ENCODE results near the gene CAPG. TPM values are rescaled to one million over a fixed set of nuclear protein-coding genes. Genes with fewer than 3 reads are reported as not detected.

Gene CAPG
- polyA plus RNA-seq, 1 donor (not counting 4 experiments of a cell fraction or from before 2014, with no cell fraction given), result 466 TPM

DNA sequence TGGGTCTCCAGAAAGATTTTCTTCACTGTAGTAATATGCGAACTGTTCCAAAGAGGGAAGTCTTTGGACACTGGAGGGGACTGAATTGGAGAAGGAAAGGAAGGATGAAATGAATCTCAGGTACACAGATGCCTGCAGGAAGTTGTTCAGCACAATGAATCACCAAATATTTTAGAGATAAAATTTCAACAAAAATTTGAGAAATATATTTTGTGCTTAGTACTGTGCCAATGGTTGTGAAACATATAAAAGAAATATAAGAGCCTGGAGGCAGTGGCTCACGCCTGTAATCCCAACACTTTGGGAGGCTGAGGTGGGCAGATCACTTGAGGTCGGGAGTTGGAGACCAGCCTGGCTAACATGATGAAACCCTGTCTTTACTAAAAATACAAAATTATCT, 52.4 kb downstream of the CAPG start:
- Histone ChIP-seq H3K27me3 (ENCODE audit: control insufficient read depth, extremely low read depth, insufficient read depth, low read length) (no peaks in the 10 kb centered on the region), H3K4me3 (ENCODE audit: control insufficient read depth in 2 of 3, extremely low read depth in 1 of 3, insufficient read depth in 2 of 3, low read depth in 1 of 3, low read length in 3 of 3) (peak overlapping the region in 1 of 3 experiments; percentile 25), H3K9ac (ENCODE audit: control insufficient read depth, extremely low read depth, insufficient read depth, low read length) (no peak overlapping the region), H3K27ac (ENCODE audit: control insufficient read depth, insufficient read depth, low read length) (no peak overlapping the region), H3K9me3 (ENCODE audit: control insufficient read depth, low read depth, low read length) (no peaks in the 10 kb centered on the region), H3K4me2 (ENCODE audit: control insufficient read depth, extremely low read depth, insufficient read depth, low read depth, low read length) (peak overlapping the region; percentile 51), H3K79me2 (ENCODE audit: control insufficient read depth, insufficient read depth, low read length) (peaks cover 31% of the 10 kb centered on the region), H2AFZ (ENCODE audit: control insufficient read depth, low read length) (no peak overlapping the region), H3K4me1 (ENCODE audit: control insufficient read depth, extremely low read depth, insufficient read depth, low read length) (peaks cover 23% of the 10 kb centered on the region), H3K9me1 (ENCODE audit: control insufficient read depth, extremely low read depth, insufficient read depth, low read length) (no peaks in the 10 kb centered on the region), H4K20me1 (ENCODE audit: control insufficient read depth, extremely low read depth, insufficient read depth, low read length) (no peaks in the 10 kb centered on the region), H3K36me3 (ENCODE audit: control insufficient read depth in 2 of 2, extremely low read depth in 1 of 2, insufficient read depth in 2 of 2, low read length in 2 of 2) (peaks cover 13 to 14% of the 10 kb centered on the region in 2 experiments)
- FAIRE-seq (no peak), DNase-seq (ENCODE audit: low read depth, low spot score) (no peak)
- no peak for TF ChIP-seq EZH2 (IDR thresholded peaks at IDR 0.05; ENCODE audit: low read length)
- TF ChIP-seq, protein P1, sequence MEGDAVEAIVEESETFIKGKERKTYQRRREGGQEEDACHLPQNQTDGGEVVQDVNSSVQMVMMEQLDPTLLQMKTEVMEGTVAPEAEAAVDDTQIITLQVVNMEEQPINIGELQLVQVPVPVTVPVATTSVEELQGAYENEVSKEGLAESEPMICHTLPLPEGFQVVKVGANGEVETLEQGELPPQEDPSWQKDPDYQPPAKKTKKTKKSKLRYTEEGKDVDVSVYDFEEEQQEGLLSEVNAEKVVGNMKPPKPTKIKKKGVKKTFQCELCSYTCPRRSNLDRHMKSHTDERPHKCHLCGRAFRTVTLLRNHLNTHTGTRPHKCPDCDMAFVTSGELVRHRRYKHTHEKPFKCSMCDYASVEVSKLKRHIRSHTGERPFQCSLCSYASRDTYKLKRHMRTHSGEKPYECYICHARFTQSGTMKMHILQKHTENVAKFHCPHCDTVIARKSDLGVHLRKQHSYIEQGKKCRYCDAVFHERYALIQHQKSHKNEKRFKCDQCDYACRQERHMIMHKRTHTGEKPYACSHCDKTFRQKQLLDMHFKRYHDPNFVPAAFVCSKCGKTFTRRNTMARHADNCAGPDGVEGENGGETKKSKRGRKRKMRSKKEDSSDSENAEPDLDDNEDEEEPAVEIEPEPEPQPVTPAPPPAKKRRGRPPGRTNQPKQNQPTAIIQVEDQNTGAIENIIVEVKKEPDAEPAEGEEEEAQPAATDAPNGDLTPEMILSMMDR (optimal IDR thresholded peaks at IDR 0.05 in 1 of 3, IDR thresholded peaks at IDR 0.05 in 1 of 3, conservative IDR thresholded peaks at IDR 0.05 in 1 of 3; ENCODE audit: extremely low read depth in 1 of 3, insufficient read depth in 2 of 3, low read length in 3 of 3), result no peak
- dilution Hi-C loops (cut with MboI; ENCODE audit: extremely low pct_ligation_motif_present, low sequenced_read_pairs), result no loop called here

DNA sequence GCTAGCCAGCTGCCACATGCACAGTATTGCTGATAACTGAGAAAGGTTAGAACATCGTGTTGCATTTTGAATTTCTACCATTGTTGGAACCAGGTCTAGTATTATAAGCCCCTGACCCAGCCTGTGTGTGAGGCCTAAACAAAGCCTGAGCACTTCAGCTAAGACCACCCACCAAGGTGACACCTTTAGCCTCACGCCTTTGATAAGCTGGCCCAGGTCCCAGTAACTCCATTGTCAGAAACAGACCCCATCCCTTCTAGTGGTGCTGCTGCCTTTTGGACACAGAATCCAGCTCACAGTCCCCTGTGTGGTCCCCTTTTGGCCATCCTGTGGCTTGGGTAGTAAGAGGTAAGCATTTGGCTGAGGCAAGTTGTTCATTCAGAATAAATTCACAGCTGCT, 54.0 kb downstream of the CAPG start:
- H4K20me1 ChIP-seq (ENCODE audit: control insufficient read depth, extremely low read depth, insufficient read depth, low read length), result no peaks in the 10 kb centered on the region
- H3K27me3 ChIP-seq (ENCODE audit: control insufficient read depth, extremely low read depth, insufficient read depth, low read length), result no peaks in the 10 kb centered on the region
- FAIRE-seq, result no peak
- no peak overlapping the region for H3K27ac ChIP-seq (ENCODE audit: control insufficient read depth, insufficient read depth, low read length)
- no peaks in the 10 kb centered on the region for H3K9me1 ChIP-seq (ENCODE audit: control insufficient read depth, extremely low read depth, insufficient read depth, low read length)
- peaks cover 26% of the 10 kb centered on the region for H3K4me1 ChIP-seq (ENCODE audit: control insufficient read depth, extremely low read depth, insufficient read depth, low read length)
- no peak overlapping the region for H3K9ac ChIP-seq (ENCODE audit: control insufficient read depth, extremely low read depth, insufficient read depth, low read length)
- H3K4me2 ChIP-seq (ENCODE audit: control insufficient read depth, extremely low read depth, insufficient read depth, low read depth, low read length), result no peak overlapping the region
- dilution Hi-C loops (cut with MboI; ENCODE audit: extremely low pct_ligation_motif_present, low sequenced_read_pairs), result no loop called here
- DNase-seq (ENCODE audit: low read depth, low spot score), result no peak
- H3K9me3 ChIP-seq (ENCODE audit: control insufficient read depth, low read depth, low read length), result no peaks in the 10 kb centered on the region
- peaks cover 11 to 14% of the 10 kb centered on the region in 2 experiments for H3K36me3 ChIP-seq (ENCODE audit: control insufficient read depth in 2 of 2, extremely low read depth in 1 of 2, insufficient read depth in 2 of 2, low read length in 2 of 2)
- no peak overlapping the region for H3K4me3 ChIP-seq (ENCODE audit: control insufficient read depth in 2 of 3, extremely low read depth in 1 of 3, insufficient read depth in 2 of 3, low read depth in 1 of 3, low read length in 3 of 3)
- H3K79me2 ChIP-seq (ENCODE audit: control insufficient read depth, insufficient read depth, low read length), result peaks cover 43% of the 10 kb centered on the region
- no peak for TF ChIP-seq EZH2 (IDR thresholded peaks at IDR 0.05; ENCODE audit: low read length)
- TF ChIP-seq, protein P1 (optimal IDR thresholded peaks at IDR 0.05 in 1 of 3, IDR thresholded peaks at IDR 0.05 in 1 of 3, conservative IDR thresholded peaks at IDR 0.05 in 1 of 3; ENCODE audit: extremely low read depth in 1 of 3, insufficient read depth in 2 of 3, low read length in 3 of 3), result no peak
- H2AFZ ChIP-seq (ENCODE audit: control insufficient read depth, low read length), result no peak overlapping the region

Measured in keratinocyte (primary cell).